Measurements from ENCODE around the gene GPRC5C. TPM values are rescaled to one million over a fixed set of nuclear protein-coding genes. Genes with fewer than 3 reads are reported as not detected.

Gene GPRC5C
- total and polyA plus RNA-seq, 9 of the 15 experiments (the other 6 are each of a cell fraction or from before 2014, with no cell fraction given) = 0.28 to 9.0 (median 4.1) TPM

GRCh38 chr17:74415608-74416396, 16.1 kb upstream of the GPRC5C start:
- H3K36me3 ChIP-seq (ENCODE audit: control insufficient read depth, insufficient read depth, low read length) = no peaks in the 10 kb centered on the region
- H3K9me1 ChIP-seq (ENCODE audit: control insufficient read depth, insufficient read depth, low read length) = no peaks in the 10 kb centered on the region
- H2AFZ ChIP-seq (ENCODE audit: low read depth, low read length) = no peak overlapping the region
- no peak for ATAC-seq
- no peak overlapping the region for H3K9ac ChIP-seq (ENCODE audit: insufficient read depth in 1 of 2, low read depth in 2 of 2, low read length in 2 of 2)
- intact Hi-C loops (cut with micrococcal nuclease) = no loop called here
- peaks cover 15 to 42% of the 10 kb centered on the region in 2 experiments for H3K27me3 ChIP-seq (ENCODE audit: control insufficient read depth in 2 of 2, insufficient read depth in 2 of 2, low read length in 2 of 2)
- TF ChIP-seq CGGBP1 (CRISPR knock-in tag; IDR thresholded peaks at IDR 0.05) = no peak
- no peak for DNase-seq (ENCODE audit: extremely low read depth in 1 of 4, low spot score in 3 of 4)
- H3K79me2 ChIP-seq (ENCODE audit: control insufficient read depth, insufficient read depth, low read length) = no peaks in the 10 kb centered on the region
- peaks cover 5 to 6% of the 10 kb centered on the region in 2 experiments; a peak in 3 of 5 replicates for H3K4me1 ChIP-seq (replicated peaks in 1 of 2; ENCODE audit: control insufficient read depth in 2 of 2, insufficient read depth in 2 of 2, low read length in 2 of 2)
- no peak overlapping the region for H3K4me3 ChIP-seq
- ChIA-PET POLR2A (interaction anchor here (0.5 to 1.2 kb wide), 3 partner anchors 10 to 63 kb away, joined by 3 read pairs; no protein-coding TSS in a partner anchor), CTCF (ENCODE audit: low intra/inter-chr PET ratio) (no interaction called here)
- no TSS peak for BruUV-seq (replicated peaks)
- no peak overlapping the region for H3K27ac ChIP-seq (ENCODE audit: extremely low read depth, low read depth, low read length)
- no peak for FAIRE-seq
- 27% methylated on average over 13 of the region's 13 CpGs for WGBS (ENCODE audit: insufficient coverage, low coverage, missing lambda C conversion rate)
- in situ Hi-C loops (cut with MboI) = no loop called here
- no peaks in the 10 kb centered on the region for H3K9me3 ChIP-seq (replicated peaks; ENCODE audit: control insufficient read depth, insufficient read depth, low read depth, low read length)
- 0 out of 2 replicates have a peak, but pooled peaks cover 4% of the 10 kb centered on the region for H4K20me1 ChIP-seq (replicated peaks; ENCODE audit: control insufficient read depth, insufficient read depth, low read length)
- no peak overlapping the region for H3K4me2 ChIP-seq (ENCODE audit: insufficient read depth, low read length)

DNA sequence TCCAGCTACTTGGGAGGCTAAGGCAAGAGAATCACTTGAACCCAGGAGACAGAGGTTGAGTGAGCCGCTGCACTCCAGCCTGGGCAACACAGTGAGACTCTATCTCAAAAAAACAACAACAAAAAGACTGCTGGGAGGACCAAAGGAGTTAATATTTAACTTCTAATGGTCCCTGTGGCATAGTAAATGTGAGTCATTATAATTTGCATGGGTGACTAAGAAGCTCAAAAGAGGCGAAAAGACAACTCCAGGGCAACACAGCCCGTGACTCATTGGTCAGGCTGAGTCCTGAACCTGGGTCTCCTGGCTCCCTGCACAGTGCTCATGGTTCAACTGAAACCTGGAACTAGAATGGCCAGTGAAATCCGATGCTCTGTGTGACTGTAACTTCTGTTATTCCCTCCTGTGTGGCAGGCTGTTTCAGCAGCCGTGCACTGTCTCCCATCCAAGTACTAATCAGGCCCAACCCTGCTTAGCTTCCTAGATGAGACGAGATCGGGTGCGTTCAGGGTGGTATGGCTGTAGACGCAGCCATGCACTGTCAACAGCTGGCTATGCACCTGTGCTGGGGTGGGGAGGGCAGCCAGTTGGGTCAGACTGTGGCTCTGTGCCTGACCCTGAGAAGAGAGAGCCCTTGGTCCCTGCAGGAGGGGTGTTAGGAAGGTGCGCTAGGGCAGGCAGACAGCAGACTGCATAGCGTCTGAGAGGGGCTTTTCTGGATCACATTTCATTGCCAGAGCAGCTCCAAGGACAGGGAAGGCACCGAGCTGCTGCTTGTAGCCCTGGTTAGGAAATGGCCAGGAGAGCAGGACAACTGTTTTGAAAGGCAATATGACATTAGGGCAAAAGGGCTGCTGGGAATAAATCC, 14.5 kb upstream of the GPRC5C start:
- WGBS (ENCODE audit: insufficient coverage, low coverage, missing lambda C conversion rate) = 11% methylated on average over 11 of the region's 12 CpGs
- ChIA-PET CTCF (ENCODE audit: low intra/inter-chr PET ratio) (no interaction called here), POLR2A (interaction anchor here (0.6 to 1.3 kb wide), 7 partner anchors 8 to 949 kb away, joined by 3 to 4 read pairs (median 3); no protein-coding TSS in a partner anchor)
- no peak overlapping the region for H2AFZ ChIP-seq (ENCODE audit: low read depth, low read length)
- H3K27ac ChIP-seq (ENCODE audit: extremely low read depth, low read depth, low read length) = no peak overlapping the region
- no peak overlapping the region for H3K4me3 ChIP-seq
- H3K4me1 ChIP-seq (replicated peaks in 1 of 2; ENCODE audit: control insufficient read depth in 2 of 2, insufficient read depth in 2 of 2, low read length in 2 of 2) = peaks cover 5 to 6% of the 10 kb centered on the region in 2 experiments; a peak in 3 of 5 replicates
- H3K4me2 ChIP-seq (ENCODE audit: insufficient read depth, low read length) = no peak overlapping the region
- H4K20me1 ChIP-seq (replicated peaks; ENCODE audit: control insufficient read depth, insufficient read depth, low read length) = 0 out of 2 replicates have a peak, but pooled peaks cover 4% of the 10 kb centered on the region
- peaks cover 13 to 55% of the 10 kb centered on the region in 2 experiments for H3K27me3 ChIP-seq (ENCODE audit: control insufficient read depth in 2 of 2, insufficient read depth in 2 of 2, low read length in 2 of 2)
- no peak for ATAC-seq
- no peaks in the 10 kb centered on the region for H3K79me2 ChIP-seq (ENCODE audit: control insufficient read depth, insufficient read depth, low read length)
- DNase-seq (ENCODE audit: extremely low read depth in 1 of 4, low spot score in 3 of 4) = no peak
- no peaks in the 10 kb centered on the region for H3K9me1 ChIP-seq (ENCODE audit: control insufficient read depth, insufficient read depth, low read length)
- no peak overlapping the region for H3K9ac ChIP-seq (ENCODE audit: insufficient read depth in 1 of 2, low read depth in 2 of 2, low read length in 2 of 2)
- no peaks in the 10 kb centered on the region for H3K36me3 ChIP-seq (ENCODE audit: control insufficient read depth, insufficient read depth, low read length)
- intact Hi-C loops (cut with micrococcal nuclease) = no loop called here
- no peaks in the 10 kb centered on the region for H3K9me3 ChIP-seq (replicated peaks; ENCODE audit: control insufficient read depth, insufficient read depth, low read depth, low read length)
- in situ Hi-C loops (cut with MboI) = no loop called here
- no TSS peak for BruUV-seq (replicated peaks)
- FAIRE-seq = no peak
- TF ChIP-seq RUNX1 (IDR thresholded peaks at IDR 0.05; ENCODE audit: low read depth) (no peak), ZFP1 (CRISPR knock-in tag; IDR thresholded peaks at IDR 0.05) (no peak), SNAPC5 (CRISPR knock-in tag; IDR thresholded peaks at IDR 0.05) (no peak), TRIM28 (IDR thresholded peaks at IDR 0.05) (no peak), CREM (IDR thresholded peaks at IDR 0.05; ENCODE audit: low read depth) (no peak), CHD1 (IDR thresholded peaks at IDR 0.05; ENCODE audit: low read length) (no peak), ZFP36 (IDR thresholded peaks at IDR 0.05; ENCODE audit: low read depth, low read length, partially characterized antibody) (peak; percentile 8)
- TF ChIP-seq, protein P1, sequence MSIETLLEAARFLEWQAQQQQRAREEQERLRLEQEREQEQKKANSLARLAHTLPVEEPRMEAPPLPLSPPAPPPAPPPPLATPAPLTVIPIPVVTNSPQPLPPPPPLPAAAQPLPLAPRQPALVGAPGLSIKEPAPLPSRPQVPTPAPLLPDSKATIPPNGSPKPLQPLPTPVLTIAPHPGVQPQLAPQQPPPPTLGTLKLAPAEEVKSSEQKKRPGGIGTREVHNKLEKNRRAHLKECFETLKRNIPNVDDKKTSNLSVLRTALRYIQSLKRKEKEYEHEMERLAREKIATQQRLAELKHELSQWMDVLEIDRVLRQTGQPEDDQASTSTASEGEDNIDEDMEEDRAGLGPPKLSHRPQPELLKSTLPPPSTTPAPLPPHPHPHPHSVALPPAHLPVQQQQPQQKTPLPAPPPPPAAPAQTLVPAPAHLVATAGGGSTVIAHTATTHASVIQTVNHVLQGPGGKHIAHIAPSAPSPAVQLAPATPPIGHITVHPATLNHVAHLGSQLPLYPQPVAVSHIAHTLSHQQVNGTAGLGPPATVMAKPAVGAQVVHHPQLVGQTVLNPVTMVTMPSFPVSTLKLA (conservative IDR thresholded peaks at IDR 0.05) = no peak
